A673 (cell line): ENCODE measurements around the gene SESN1.

ENCODE experiments used
- EZH2 ChIP-seq: fragments of 200-600 bp; sonication (generic); IDR thresholded peaks from 2 replicates; pipeline ENCODE4 v1.6.1; 2017; ENCODE audit warnings: borderline replicate concordance, low read depth, mild to moderate bottlenecking, mixed read lengths, antibody characterized with exemption, low read length; ENCODE audit not compliant: poor library complexity, severe bottlenecking
- TF ChIP-seq, protein P1 (sequence below): fragments of 300-800, 200-600 bp; sonication (generic); conservative IDR thresholded peaks from 2 replicates; pipeline ENCODE4 v1.5.1; 2017; ENCODE audit warnings: low read depth, mild to moderate bottlenecking, antibody characterized with exemption, low read length, moderate library complexity, mixed read lengths

DNA sequence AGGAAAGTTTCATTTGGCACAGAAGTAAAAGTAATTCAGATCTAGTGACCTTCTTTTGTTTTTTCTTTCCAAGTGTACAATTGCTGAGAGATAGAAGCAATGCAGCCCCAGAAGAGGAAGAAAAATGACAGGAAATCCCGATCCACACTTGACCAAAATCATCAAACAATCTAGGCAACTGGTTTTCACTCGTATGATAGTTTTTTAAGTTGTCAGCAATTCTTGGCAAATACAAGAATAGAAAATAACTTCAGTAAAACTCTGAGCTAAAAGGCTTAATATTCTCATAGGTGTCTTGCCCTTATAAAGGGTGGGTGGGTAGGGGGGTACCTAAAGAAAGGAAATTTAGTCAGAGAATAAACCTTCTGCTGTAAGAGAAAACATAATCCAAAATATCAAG lies 36.0 kb downstream of the SESN1 start:
- TF ChIP-seq, protein P1, sequence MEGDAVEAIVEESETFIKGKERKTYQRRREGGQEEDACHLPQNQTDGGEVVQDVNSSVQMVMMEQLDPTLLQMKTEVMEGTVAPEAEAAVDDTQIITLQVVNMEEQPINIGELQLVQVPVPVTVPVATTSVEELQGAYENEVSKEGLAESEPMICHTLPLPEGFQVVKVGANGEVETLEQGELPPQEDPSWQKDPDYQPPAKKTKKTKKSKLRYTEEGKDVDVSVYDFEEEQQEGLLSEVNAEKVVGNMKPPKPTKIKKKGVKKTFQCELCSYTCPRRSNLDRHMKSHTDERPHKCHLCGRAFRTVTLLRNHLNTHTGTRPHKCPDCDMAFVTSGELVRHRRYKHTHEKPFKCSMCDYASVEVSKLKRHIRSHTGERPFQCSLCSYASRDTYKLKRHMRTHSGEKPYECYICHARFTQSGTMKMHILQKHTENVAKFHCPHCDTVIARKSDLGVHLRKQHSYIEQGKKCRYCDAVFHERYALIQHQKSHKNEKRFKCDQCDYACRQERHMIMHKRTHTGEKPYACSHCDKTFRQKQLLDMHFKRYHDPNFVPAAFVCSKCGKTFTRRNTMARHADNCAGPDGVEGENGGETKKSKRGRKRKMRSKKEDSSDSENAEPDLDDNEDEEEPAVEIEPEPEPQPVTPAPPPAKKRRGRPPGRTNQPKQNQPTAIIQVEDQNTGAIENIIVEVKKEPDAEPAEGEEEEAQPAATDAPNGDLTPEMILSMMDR: no peak
- TF ChIP-seq EZH2: no peak
